Right atrium auricular region (tissue), 2 donors: ENCODE measurements around the gene LIX1. TPM values are rescaled to one million over a fixed set of nuclear protein-coding genes. Genes with fewer than 3 reads are reported as not detected.

Source experiments
- DNase-seq: peaks from one replicate; pipeline ENCODE4 v3.0.0-alpha.2; 2019; ENCODE audit warnings: low spot score
- H3K27ac ChIP-seq, 2 donors: fragments of 200-600 bp; sonication (generic); 1 replicate in 1 of 2; 2 replicates in 1 of 2; pipeline ENCODE4 v1.5.1; 2016 to 2019
- H3K27me3 ChIP-seq, 2 donors: fragments of 200-600 bp; sonication (generic); one replicate each; pipeline versions ENCODE4 v1.5.1 to v1.6.0; 2017 to 2019
- H3K36me3 ChIP-seq: fragments of 200-600 bp; sonication (generic); one replicate; pipeline ENCODE4 v1.5.1; 2016
- H3K4me1 ChIP-seq, 2 donors: fragments of 200-600 bp; sonication (generic); one replicate each; pipeline versions ENCODE4 v1.5.1 to v1.6.0; 2017 to 2019
- H3K4me3 ChIP-seq, 2 donors: fragments of 200-600 bp; sonication (generic); 1 replicate in 1 of 2; 2 replicates in 1 of 2; pipeline ENCODE4 v1.5.1; 2017 to 2019; ENCODE audit warnings: mild to moderate bottlenecking in 1 of 2, moderate library complexity in 1 of 2
- H3K9me3 ChIP-seq, 2 donors: fragments of 200-600 bp; sonication (generic); one replicate each; pipeline ENCODE4 v1.5.1; 2019
- total RNA-seq, 2 donors: library from RNA; depleted of rRNA; stranded (reverse); fragments of >200 nt; gene quantifications; one replicate each; pipeline ENCODE4 v1.1.0, GENCODE V29; 2016
- TF ChIP-seq, protein P1 (sequence below), 2 donors: fragments of 200-600 bp; sonication (generic); IDR thresholded peaks; one replicate each; pipeline ENCODE4 v1.5.1; 2019; ENCODE audit warnings: antibody characterized with exemption in 2 of 2

LIX1 gene
- total RNA-seq, 2 donors from 2014 or later, result not detected

DNA sequence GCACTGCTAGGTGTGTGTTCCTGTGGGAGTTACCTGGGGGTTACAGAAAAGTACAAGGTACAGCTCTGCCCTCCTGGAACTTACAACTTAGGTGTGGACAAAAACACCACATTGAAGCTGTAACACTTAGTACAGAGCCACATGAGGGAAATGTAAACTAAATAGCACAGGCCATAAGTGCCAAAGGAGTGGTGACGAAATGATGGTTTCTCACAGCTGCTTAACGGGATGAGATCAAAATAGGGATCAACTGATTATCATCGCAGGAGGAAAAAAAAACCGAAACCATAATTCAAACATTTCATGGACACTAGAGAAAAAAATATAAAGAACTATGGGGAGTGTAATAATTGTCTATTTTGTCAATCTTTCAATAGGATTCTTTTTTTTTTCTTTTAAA, 5.9 kb downstream of the LIX1 start:
- Histone ChIP-seq H3K4me1 (peaks cover 0 to under 1% of the 10 kb centered on the region in 2 donors), H3K9me3 (no peaks in the 10 kb centered on the region), H3K36me3 (no peaks in the 10 kb centered on the region), H3K4me3 (no peak overlapping the region), H3K27me3 (no peaks in the 10 kb centered on the region), H3K27ac (no peak overlapping the region)
- no peak for DNase-seq
- TF ChIP-seq, protein P1, sequence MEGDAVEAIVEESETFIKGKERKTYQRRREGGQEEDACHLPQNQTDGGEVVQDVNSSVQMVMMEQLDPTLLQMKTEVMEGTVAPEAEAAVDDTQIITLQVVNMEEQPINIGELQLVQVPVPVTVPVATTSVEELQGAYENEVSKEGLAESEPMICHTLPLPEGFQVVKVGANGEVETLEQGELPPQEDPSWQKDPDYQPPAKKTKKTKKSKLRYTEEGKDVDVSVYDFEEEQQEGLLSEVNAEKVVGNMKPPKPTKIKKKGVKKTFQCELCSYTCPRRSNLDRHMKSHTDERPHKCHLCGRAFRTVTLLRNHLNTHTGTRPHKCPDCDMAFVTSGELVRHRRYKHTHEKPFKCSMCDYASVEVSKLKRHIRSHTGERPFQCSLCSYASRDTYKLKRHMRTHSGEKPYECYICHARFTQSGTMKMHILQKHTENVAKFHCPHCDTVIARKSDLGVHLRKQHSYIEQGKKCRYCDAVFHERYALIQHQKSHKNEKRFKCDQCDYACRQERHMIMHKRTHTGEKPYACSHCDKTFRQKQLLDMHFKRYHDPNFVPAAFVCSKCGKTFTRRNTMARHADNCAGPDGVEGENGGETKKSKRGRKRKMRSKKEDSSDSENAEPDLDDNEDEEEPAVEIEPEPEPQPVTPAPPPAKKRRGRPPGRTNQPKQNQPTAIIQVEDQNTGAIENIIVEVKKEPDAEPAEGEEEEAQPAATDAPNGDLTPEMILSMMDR (IDR thresholded peaks at IDR 0.05), result no peak

DNA sequence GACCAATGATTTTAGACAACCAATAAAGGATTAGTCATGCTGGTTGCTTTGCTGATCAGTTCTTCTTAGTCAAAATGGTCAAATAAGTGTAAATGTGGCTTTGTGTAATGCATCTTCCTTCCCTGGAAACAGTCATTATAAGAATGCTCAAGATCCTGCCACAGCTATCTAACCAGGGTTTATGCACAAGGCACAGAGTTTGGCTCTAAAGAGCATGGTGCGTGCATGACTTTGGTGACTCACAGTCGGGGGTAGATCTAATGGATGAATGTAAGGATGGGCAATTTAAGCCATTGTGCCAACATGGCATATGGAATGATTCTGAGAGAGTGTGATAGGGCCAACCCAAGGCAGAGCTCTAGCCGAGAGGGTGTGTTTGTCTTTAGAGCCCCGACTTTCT, 6.5 kb downstream of the LIX1 start:
- DNase-seq, result no peak
- Histone ChIP-seq H3K4me3 (no peak overlapping the region), H3K36me3 (no peaks in the 10 kb centered on the region), H3K27ac (no peak overlapping the region), H3K27me3 (no peaks in the 10 kb centered on the region), H3K9me3 (no peaks in the 10 kb centered on the region), H3K4me1 (peaks cover 0 to 5% of the 10 kb centered on the region in 2 donors)
- TF ChIP-seq, protein P1 (IDR thresholded peaks at IDR 0.05), result no peak

DNA sequence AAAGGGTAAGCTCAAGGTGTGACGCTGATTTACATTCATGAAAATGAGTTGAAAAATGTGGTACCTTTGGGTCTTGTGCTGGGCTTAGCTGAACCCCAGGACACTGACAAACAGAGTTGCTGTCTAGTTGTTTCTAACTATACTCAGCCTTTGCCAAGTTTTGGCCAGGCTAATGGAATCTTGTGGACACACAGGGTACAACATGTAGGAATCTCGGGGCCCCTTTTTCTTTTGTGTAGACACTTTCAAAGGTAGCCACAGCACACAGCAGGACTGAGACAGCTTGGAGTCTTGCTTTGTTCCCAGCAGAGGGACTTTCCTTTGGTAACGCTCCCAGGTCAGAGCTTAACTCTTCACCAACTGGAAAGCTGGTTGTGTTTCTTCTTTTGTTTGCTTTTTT, 7.8 kb downstream of the LIX1 start:
- Histone ChIP-seq H3K27ac (no peak overlapping the region), H3K4me1 (peaks cover 0 to 5% of the 10 kb centered on the region in 2 donors), H3K36me3 (no peaks in the 10 kb centered on the region), H3K9me3 (no peaks in the 10 kb centered on the region), H3K4me3 (no peak overlapping the region), H3K27me3 (no peaks in the 10 kb centered on the region)
- TF ChIP-seq, protein P1 (IDR thresholded peaks at IDR 0.05), result no peak
- DNase-seq, result no peak

DNA sequence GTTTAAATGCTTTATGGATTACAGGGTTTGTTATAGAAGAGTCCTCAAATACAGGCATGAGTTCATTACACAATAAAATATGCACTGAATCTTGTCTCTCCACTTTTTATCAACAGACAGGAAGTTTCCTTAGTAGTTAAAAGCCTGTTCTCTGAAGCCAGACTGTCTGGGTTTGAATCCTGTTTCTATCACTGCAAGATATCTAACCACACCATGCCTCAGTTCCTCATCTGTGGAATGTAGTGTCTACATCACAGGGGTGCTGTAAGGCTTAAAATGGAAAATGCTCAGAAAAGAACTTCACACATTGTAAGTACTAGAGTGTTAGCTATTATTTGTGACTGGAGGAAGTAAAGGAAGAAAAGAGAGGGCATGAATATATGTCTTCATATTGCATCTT, 9.3 kb downstream of the LIX1 start:
- TF ChIP-seq, protein P1 (IDR thresholded peaks at IDR 0.05), result no peak
- H3K4me1 ChIP-seq, result peaks cover 0 to 5% of the 10 kb centered on the region in 2 donors
- DNase-seq, result no peak
- H3K27me3 ChIP-seq, result no peaks in the 10 kb centered on the region
- no peaks in the 10 kb centered on the region for H3K9me3 ChIP-seq
- no peak overlapping the region for H3K4me3 ChIP-seq
- H3K36me3 ChIP-seq, result no peaks in the 10 kb centered on the region
- H3K27ac ChIP-seq, result no peak overlapping the region

DNA sequence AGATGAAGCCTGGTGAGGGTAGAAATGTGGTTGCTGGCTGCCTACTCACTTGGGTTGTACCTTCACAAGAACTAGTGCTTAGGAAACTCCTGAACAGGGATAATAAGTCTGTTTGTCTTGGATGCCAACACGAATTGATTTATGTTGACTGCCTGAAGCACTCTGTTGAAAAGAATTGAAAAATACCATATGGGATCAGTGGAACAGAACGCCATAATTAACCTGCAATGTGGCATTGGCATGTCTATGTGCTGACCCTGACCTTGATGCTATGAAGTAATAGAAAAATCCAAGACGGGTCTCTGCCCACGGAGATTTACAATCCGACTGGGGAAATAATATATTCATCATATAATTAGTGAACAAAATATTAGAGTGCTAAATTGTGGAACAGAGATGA, 10.5 kb downstream of the LIX1 start:
- TF ChIP-seq, protein P1 (IDR thresholded peaks at IDR 0.05), result no peak
- Histone ChIP-seq H3K4me3 (no peak overlapping the region), H3K27ac (no peak overlapping the region), H3K27me3 (no peaks in the 10 kb centered on the region), H3K36me3 (no peaks in the 10 kb centered on the region), H3K4me1 (peaks cover 0 to 10% of the 10 kb centered on the region in 2 donors), H3K9me3 (no peaks in the 10 kb centered on the region)
- DNase-seq, result no peak

DNA sequence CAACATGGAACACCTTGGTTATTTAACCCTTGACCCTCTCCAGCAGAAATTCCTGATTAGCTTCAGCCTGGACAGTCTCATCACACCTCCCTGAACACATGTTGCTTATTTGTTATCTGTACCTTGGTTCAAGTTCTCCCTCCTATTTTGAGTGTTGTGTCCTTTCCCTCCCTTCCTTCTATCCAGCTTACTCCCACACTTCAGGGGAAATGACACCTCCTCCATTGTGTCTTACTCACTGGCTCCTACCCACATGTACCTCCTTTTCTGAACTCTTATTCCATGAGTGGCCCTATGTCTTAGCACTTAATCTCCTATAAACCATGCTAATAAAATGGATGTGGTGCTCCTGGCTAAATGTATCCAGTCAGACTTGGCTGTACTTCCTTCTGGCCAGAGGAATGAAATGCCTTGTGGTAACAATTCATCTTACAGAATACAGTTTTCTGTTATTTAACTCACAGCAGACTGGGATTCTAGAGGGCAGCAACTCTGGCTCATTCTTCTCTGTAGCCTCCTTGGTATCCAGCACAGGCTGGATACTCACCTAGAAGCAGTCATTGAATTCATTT, 11.2 kb downstream of the LIX1 start:
- Histone ChIP-seq H3K27me3 (no peaks in the 10 kb centered on the region), H3K9me3 (no peaks in the 10 kb centered on the region), H3K36me3 (no peaks in the 10 kb centered on the region), H3K27ac (no peak overlapping the region), H3K4me1 (peaks cover 0 to 10% of the 10 kb centered on the region in 2 donors), H3K4me3 (no peak overlapping the region)
- no peak for DNase-seq
- TF ChIP-seq, protein P1 (IDR thresholded peaks at IDR 0.05), result no peak
